Amygdala (tissue), 56 donors: Measurements from ENCODE around the gene CUEDC1.

Experiments
- DNase-seq, 56 donors: peaks; one replicate each; lab custom pipeline; 2025; lab: John Stamatoyannopoulos, UW

The CUEDC1 gene

GRCh38 chr17:57819285-57819684, 135.9 kb downstream of the CUEDC1 start:
- no peak for DNase-seq

- DNase-seq = no peak
Observed at GRCh38 chr17:57818066-57818465, 137.1 kb downstream of the CUEDC1 start.

- DNase-seq = no peak
Observed at GRCh38 chr17:57817299-57817698, 137.9 kb downstream of the CUEDC1 start.

GRCh38 chr17:57814421-57814820, 140.8 kb downstream of the CUEDC1 start:
- DNase-seq = no peak

DNA sequence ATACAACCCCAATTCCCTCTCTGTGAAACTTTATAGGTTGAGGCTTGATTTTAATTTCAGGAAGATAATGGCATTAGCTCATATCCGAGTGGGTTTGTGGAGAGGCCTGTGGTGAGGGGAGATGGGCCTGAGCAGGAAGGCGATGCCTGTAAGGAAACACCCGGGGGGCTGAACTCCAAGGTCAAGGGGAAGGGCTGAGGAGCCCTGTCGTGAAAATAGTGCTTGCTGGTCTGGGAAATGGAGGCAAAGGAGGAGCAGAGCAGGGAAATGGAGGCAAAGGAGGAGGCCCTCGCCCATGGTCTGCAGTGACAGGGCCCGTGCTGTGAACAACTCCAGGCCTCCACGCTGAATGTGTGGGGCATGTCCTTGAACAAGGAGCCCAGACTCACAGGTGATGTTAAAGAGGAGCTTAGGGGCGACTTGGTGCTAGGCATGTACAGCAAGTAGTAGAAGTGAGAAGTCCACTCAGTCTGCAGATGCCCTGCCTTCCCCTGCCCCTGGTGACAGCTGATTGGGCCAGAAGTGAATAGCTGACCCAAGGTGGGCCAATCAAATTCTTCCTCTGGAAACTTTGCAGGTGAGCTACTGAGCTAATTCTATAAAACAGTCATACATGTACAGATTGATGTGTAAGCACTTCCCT, 143.5 kb downstream of the CUEDC1 start:
- no peak for DNase-seq
